GM12878 (cell line): Measurements from ENCODE around the gene TMEM45A. TPM values are rescaled to one million over a fixed set of nuclear protein-coding genes. Genes with fewer than 3 reads are reported as not detected.
A peak's percentile ranks its signal among the peaks of the same experiment; 100 is the strongest.

Experiments
- ATAC-seq: fragments of 200-7000 bp; cut with Tn5 transposase; 3 replicates; pipeline ENCODE4 v1.9.1; 2020; ENCODE audit warnings: mild to moderate bottlenecking, moderate library complexity
- BruUV-seq: library from RNA; stranded (reverse); fragments of 400-500 nt; replicated peaks from 2 replicates; lab custom pipeline; 2021; lab: Mats Ljungman, UMichigan
- CTCF ChIA-PET: fragments of 300-600 bp; sonication (Branson Sonifier 250); formaldehyde crosslinking; extraction: SDS; loops from one replicate; lab custom pipeline; 2021; ENCODE audit warnings: inconsistent platforms; lab: Yijun Ruan, JAX
- POLR2A ChIA-PET: fragments of 350-600 bp; formaldehyde crosslinking; extraction: SDS; loops from one replicate; lab custom pipeline; 2021; ENCODE audit warnings: inconsistent platforms; lab: Charles Lee
- RAD21 ChIA-PET: fragments of 300-600 bp; sonication (Branson Sonifier 250); formaldehyde crosslinking; loops from one replicate; lab custom pipeline; 2023; ENCODE audit warnings: antibody characterized with exemption; ENCODE audit not compliant: unreplicated experiment; lab: Charles Lee
- SMC1A ChIA-PET: fragments of 300-600 bp; sonication (Branson Sonifier 250); formaldehyde crosslinking; loops from one replicate; lab custom pipeline; 2023; ENCODE audit not compliant: unreplicated experiment, uncharacterized antibody; lab: Charles Lee
- DNase-seq: peaks from one replicate; pipeline ENCODE4 v3.0.0-alpha.2; 2011; ENCODE audit warnings: low read depth, low spot score
- FAIRE-seq: peaks from 3 replicates; lab custom pipeline; 2011; peaks lifted over from hg19 to GRCh38; lab: Jason Lieb, UNC
- H2AFZ ChIP-seq: 2 replicates; pipeline ENCODE4 v1.6.0; 2011; ENCODE audit warnings: low read depth, low read length, control low read depth; ENCODE audit not compliant: control insufficient read depth
- H3K27ac ChIP-seq: 2 replicates; pipeline ENCODE4 v1.5.1; 2011; ENCODE audit warnings: control low read depth; ENCODE audit not compliant: control insufficient read depth, insufficient read depth
- H3K27me3 ChIP-seq, 2 experiments: replicated peaks in 1 of 2; 2 replicates each; pipeline versions ENCODE4 v1.6.0 to v1.6.1; 2011; ENCODE audit warnings: low read length in 1 of 2; ENCODE audit not compliant: control insufficient read depth in 2 of 2, insufficient read depth in 2 of 2
- H3K36me3 ChIP-seq, 2 experiments: 2 replicates each; pipeline ENCODE4 v1.5.1; 2011; ENCODE audit warnings: low read length in 1 of 2; ENCODE audit not compliant: control insufficient read depth in 2 of 2, insufficient read depth in 2 of 2
- H3K4me1 ChIP-seq: 2 replicates; pipeline ENCODE4 v1.6.1; 2011; ENCODE audit warnings: mild to moderate bottlenecking, low read length, moderate library complexity, mixed read lengths; ENCODE audit not compliant: control insufficient read depth, insufficient read depth
- H3K4me2 ChIP-seq: 2 replicates; pipeline ENCODE4 v1.6.0; 2011; ENCODE audit warnings: control low read depth; ENCODE audit not compliant: control insufficient read depth, insufficient read depth
- H3K4me3 ChIP-seq: fragments of 200-600 bp; sonication (generic); 2 replicates; pipeline ENCODE4 v1.5.1; 2016
- H3K79me2 ChIP-seq: 2 replicates; pipeline ENCODE4 v1.6.0; 2011; ENCODE audit warnings: low read length; ENCODE audit not compliant: control insufficient read depth, insufficient read depth
- H3K9ac ChIP-seq: 2 replicates; pipeline ENCODE4 v1.8.0; 2011; ENCODE audit warnings: low read length, control low read depth, mixed read lengths; ENCODE audit not compliant: control insufficient read depth, insufficient read depth
- H3K9me3 ChIP-seq: replicated peaks from 3 replicates; pipeline ENCODE4 v1.5.1; 2011; ENCODE audit warnings: mild to moderate bottlenecking, low read length; ENCODE audit not compliant: control insufficient read depth, insufficient read depth
- H4K20me1 ChIP-seq: 2 replicates; pipeline ENCODE4 v1.6.0; 2011; ENCODE audit not compliant: control insufficient read depth, insufficient read depth
- HCFC1 ChIP-seq: fragments of 150-350 bp; IDR thresholded peaks from 2 replicates; pipeline ENCODE4 v1.6.1; 2014; ENCODE audit warnings: low read length
- IKZF1 ChIP-seq: fragments of 450-650 bp; conservative IDR thresholded peaks from 2 replicates; pipeline ENCODE4 v1.6.1; 2017; ENCODE audit warnings: antibody characterized with exemption, mild to moderate bottlenecking
- IRF4 ChIP-seq: IDR thresholded peaks from 2 replicates; pipeline ENCODE4 v1.6.1; 2011; ENCODE audit warnings: low read depth, low read length
- KDM1A ChIP-seq: fragments of 200-600 bp; sonication (generic); IDR thresholded peaks from 2 replicates; pipeline ENCODE4 v1.6.1; 2016; ENCODE audit warnings: borderline replicate concordance
- KLF5 ChIP-seq: fragments of 450-650 bp; IDR thresholded peaks from 2 replicates; pipeline ENCODE4 v1.6.1; 2014; ENCODE audit warnings: mild to moderate bottlenecking; ENCODE audit not compliant: partially characterized antibody
- MTA2 ChIP-seq: fragments of 450-650 bp; IDR thresholded peaks from 2 replicates; pipeline ENCODE4 v1.6.1; 2016; ENCODE audit warnings: low read depth, mild to moderate bottlenecking, moderate library complexity
- MTA3 ChIP-seq: IDR thresholded peaks from 2 replicates; pipeline ENCODE4 v1.6.1; 2012; ENCODE audit warnings: low read length, inconsistent platforms, borderline replicate concordance
- NFIC ChIP-seq: IDR thresholded peaks from 2 replicates; pipeline ENCODE4 v1.6.1; 2012; ENCODE audit warnings: low read depth, mild to moderate bottlenecking, inconsistent platforms, low read length, moderate library complexity
- NR2C1 ChIP-seq: fragments of 450-650 bp; IDR thresholded peaks from 2 replicates; pipeline ENCODE4 v1.6.1; 2017; ENCODE audit warnings: antibody characterized with exemption, mild to moderate bottlenecking, moderate library complexity
- NRF1 ChIP-seq: conservative IDR thresholded peaks from 2 replicates; pipeline ENCODE4 v1.6.1; 2011; ENCODE audit warnings: mild to moderate bottlenecking, low read depth, low read length, improper control_type of control experiment
- SREBF1 ChIP-seq: IDR thresholded peaks from 2 replicates; pipeline ENCODE4 v1.6.1; 2012; ENCODE audit warnings: mild to moderate bottlenecking, low read length
- TAF1 ChIP-seq: IDR thresholded peaks from 2 replicates; pipeline ENCODE4 v1.6.1; 2011; ENCODE audit warnings: mild to moderate bottlenecking, low read depth, low read length, borderline replicate concordance
- TBL1XR1 ChIP-seq: IDR thresholded peaks from 2 replicates; pipeline ENCODE4 v1.6.1; 2012; ENCODE audit warnings: low read depth, low read length, improper control_type of control experiment
- WGBS: methylation state at CpG from one replicate; pipeline ENCODE4 v1.1.6; 2016; ENCODE audit warnings: low lambda C conversion rate; ENCODE audit not compliant: insufficient replicate concordance, insufficient coverage; ENCODE audit errors: missing lambda C conversion rate; 5-methylcytosine and 5-hydroxymethylcytosine counted together
- in situ Hi-C: fragments of 300-500 bp; cut with MboI; formaldehyde crosslinking; loops from 9 replicates; pipeline ENCODE4 v1.14.3; 2018; ENCODE audit warnings: mixed read lengths
- intact Hi-C: fragments of 100-400 bp; cut with micrococcal nuclease; formaldehyde crosslinking; loops from one replicate; pipeline ENCODE4 v1.14.2; 2022; ENCODE audit not compliant: unreplicated experiment
- polyA plus RNA-seq, 11 experiments: library from polyadenylated mRNA; depleted of rRNA in 4 of 11; unstranded in 6 of 11; stranded (reverse) in 5 of 11; fragments of >200 nt; fragmentation: Nextera tagmentation in 4 of 11; fragmentation: Illumina TruSeq in 1 of 11; extraction: Ambion mirVana in 4 of 11; extraction: Trizol in 1 of 11; gene quantifications; 1 replicate in 1 of 11; 2 replicates in 10 of 11; pipeline versions ENCODE4 v1.2.1 to v1.2.3, GENCODE V29; 2011 to 2016; ENCODE audit warnings: inconsistent platforms in 2 of 11, missing spikeins in 2 of 11, low read depth in 1 of 11
- total RNA-seq, 4 experiments: library from RNA; depleted of rRNA in 3 of 4; stranded (reverse); fragments of >200 nt in 3 of 4; fragmentation: Illumina TruSeq in 1 of 4; extraction: Trizol in 1 of 4; gene quantifications; 2 replicates each; pipeline versions ENCODE4 v1.2.1 to v1.2.3, GENCODE V29; 2013 to 2021
- TF ChIP-seq, protein P1 (sequence below): fragments of 450-650 bp; IDR thresholded peaks from 2 replicates; pipeline ENCODE4 v1.6.1; 2017; ENCODE audit warnings: mild to moderate bottlenecking, moderate library complexity
- TF ChIP-seq, protein P2 (sequence below): fragments of 450-650 bp; formaldehyde crosslinking; IDR thresholded peaks from 2 replicates; pipeline ENCODE4 v1.4.0; 2022; ENCODE audit warnings: mild to moderate bottlenecking, moderate library complexity

TMEM45A gene
- total and polyA plus RNA-seq, 10 of the 15 experiments (the other 5 are each of a cell fraction or from before 2014, with no cell fraction given) = 0.34 to 5.3 (median 0.83) TPM

DNA sequence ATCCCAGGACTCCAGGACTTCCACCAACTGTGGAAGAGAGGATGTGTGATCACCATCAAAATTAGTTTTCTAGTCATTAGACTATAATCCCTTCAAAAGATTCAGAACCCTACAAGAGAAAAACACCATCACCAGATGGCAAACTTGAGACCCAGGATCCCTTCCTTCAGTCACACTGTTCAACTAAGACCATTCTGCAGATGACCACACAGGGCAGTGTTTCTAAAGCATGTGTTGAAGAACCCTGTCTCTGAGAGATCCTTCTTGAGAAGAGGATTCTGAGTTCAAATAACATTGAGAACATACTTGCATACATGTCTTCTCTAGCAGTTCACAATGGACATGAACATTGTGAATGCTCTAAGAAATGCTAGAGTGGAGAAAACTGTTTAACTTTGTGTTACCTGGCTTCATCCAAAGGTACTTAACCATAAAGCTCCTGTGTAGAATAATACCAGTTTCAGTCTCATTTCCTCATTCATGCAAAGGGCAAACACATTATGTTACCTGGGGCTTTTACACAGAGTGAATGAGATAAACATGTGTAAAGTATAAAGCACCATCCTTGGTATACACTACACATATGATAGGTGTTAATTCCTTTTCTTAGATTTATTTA is 114.6 kb downstream of the TMEM45A start (continued):
- TF ChIP-seq, protein P1, sequence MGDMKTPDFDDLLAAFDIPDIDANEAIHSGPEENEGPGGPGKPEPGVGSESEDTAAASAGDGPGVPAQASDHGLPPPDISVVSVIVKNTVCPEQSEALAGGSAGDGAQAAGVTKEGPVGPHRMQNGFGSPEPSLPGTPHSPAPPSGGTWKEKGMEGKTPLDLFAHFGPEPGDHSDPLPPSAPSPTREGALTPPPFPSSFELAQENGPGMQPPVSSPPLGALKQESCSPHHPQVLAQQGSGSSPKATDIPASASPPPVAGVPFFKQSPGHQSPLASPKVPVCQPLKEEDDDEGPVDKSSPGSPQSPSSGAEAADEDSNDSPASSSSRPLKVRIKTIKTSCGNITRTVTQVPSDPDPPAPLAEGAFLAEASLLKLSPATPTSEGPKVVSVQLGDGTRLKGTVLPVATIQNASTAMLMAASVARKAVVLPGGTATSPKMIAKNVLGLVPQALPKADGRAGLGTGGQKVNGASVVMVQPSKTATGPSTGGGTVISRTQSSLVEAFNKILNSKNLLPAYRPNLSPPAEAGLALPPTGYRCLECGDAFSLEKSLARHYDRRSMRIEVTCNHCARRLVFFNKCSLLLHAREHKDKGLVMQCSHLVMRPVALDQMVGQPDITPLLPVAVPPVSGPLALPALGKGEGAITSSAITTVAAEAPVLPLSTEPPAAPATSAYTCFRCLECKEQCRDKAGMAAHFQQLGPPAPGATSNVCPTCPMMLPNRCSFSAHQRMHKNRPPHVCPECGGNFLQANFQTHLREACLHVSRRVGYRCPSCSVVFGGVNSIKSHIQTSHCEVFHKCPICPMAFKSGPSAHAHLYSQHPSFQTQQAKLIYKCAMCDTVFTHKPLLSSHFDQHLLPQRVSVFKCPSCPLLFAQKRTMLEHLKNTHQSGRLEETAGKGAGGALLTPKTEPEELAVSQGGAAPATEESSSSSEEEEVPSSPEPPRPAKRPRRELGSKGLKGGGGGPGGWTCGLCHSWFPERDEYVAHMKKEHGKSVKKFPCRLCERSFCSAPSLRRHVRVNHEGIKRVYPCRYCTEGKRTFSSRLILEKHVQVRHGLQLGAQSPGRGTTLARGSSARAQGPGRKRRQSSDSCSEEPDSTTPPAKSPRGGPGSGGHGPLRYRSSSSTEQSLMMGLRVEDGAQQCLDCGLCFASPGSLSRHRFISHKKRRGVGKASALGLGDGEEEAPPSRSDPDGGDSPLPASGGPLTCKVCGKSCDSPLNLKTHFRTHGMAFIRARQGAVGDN = peak; percentile 39
- TF ChIP-seq NFIC (0 out of 2 replicates have a peak, but pooled peaks have one; percentile 23), IRF4 (0 out of 2 replicates have a peak, but pooled peaks have one; percentile 46), IKZF1 (0 out of 2 replicates have a peak, but pooled peaks have one; percentile 32)

DNA sequence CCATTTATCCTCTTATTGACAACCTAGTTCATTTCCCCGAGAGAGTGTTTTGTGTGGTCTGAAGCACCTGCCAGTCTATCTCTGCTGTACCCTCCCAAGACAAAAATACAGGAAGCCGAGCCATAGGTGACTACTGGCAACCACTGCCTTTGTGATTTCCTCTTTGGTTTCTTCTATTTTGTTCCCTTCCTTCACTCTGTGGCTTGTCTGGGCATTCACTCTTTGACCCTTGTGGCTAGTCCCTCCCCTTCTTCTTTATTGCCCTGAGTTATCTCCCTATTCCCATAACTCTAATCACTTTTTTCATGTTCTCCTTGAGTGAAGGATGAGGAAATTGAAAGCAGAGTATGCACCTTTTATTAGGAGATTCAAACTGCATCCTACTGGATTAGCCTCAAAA is 116.9 kb downstream of the TMEM45A start, which contains the start of gene ADGRG7:
Gene ADGRG7, plus strand, starts transcription at position 297 of the 400 bp plus-strand sequence. CDS start 256 bp downstream, outside the sequence.
- SMC1A ChIA-PET = interaction anchor here (1.0 kb wide), 1 partner anchor 25 kb away, joined by 3 read pairs; no protein-coding TSS in a partner anchor
- no peak for ATAC-seq
- Histone ChIP-seq H2AFZ (no peak within 1 kb of the TSS; the same call in 1 of the 2 replicates), H3K27me3 (no peaks in the 10 kb centered on the region), H3K4me1 (peaks cover 11% of the 10 kb centered on the region; the same call in 1 of the 2 replicates), H3K27ac (no peak within 1 kb of the TSS), H3K4me3 (no peak within 1 kb of the TSS), H3K4me2 (no peak within 1 kb of the TSS), H3K9ac (no peak within 1 kb of the TSS), H4K20me1 (no peaks in the 10 kb centered on the region), H3K79me2 (no peaks in the 10 kb centered on the region), H3K9me3 (no peaks in the 10 kb centered on the region), H3K36me3 (no peaks in the 10 kb centered on the region)
- POLR2A ChIA-PET = no interaction called here
- in situ Hi-C loops (no loop called here), intact Hi-C loops (no loop called here)
- WGBS = 46% methylated on average over 2 of the region's 2 CpGs
- BruUV-seq = no TSS peak
- RAD21 ChIA-PET = interaction anchor here (0.7 to 1.5 kb wide), 2 partner anchors 32 to 147 kb away, joined by 3 to 4 read pairs; no protein-coding TSS in a partner anchor
- no peak for FAIRE-seq
- DNase-seq = no peak
- CTCF ChIA-PET = no interaction called here
- no peak for TF ChIP-seq SREBF1
- no peak for TF ChIP-seq HCFC1
- no peak for TF ChIP-seq TAF1
- TF ChIP-seq MTA2 = no peak
- TF ChIP-seq NRF1 = no peak
- no peak for TF ChIP-seq NR2C1
- TF ChIP-seq KDM1A = no peak
- no peak for TF ChIP-seq MTA3
- no peak for TF ChIP-seq KLF5
- TF ChIP-seq TBL1XR1 = no peak
- TF ChIP-seq, protein P2, sequence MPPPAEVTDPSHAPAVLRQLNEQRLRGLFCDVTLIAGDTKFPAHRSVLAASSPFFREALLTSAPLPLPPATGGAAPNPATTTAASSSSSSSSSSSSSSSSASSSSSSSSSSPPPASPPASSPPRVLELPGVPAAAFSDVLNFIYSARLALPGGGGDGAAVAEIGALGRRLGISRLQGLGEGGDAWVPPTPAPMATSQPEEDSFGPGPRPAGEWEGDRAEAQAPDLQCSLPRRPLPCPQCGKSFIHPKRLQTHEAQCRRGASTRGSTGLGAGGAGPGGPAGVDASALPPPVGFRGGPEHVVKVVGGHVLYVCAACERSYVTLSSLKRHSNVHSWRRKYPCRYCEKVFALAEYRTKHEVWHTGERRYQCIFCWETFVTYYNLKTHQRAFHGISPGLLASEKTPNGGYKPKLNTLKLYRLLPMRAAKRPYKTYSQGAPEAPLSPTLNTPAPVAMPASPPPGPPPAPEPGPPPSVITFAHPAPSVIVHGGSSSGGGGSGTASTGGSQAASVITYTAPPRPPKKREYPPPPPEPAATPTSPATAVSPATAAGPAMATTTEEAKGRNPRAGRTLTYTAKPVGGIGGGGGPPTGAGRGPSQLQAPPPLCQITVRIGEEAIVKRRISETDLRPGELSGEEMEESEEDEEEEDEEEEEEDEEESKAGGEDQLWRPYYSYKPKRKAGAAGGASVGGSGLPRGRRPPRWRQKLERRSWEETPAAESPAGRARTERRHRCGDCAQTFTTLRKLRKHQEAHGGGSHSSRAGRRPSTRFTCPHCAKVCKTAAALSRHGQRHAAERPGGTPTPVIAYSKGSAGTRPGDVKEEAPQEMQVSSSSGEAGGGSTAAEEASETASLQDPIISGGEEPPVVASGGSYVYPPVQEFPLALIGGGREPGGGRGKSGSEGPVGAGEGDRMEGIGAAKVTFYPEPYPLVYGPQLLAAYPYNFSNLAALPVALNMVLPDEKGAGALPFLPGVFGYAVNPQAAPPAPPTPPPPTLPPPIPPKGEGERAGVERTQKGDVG (CRISPR knock-in tag) = no peak
